HFF-Myc (cell line): ENCODE data around the gene CST3.

Experiments
- DNase-seq: peaks from one replicate; pipeline ENCODE4 v3.0.0-alpha.2; 2011; ENCODE audit warnings: low read depth; ENCODE audit errors: extremely low read depth
- H3K4me3 ChIP-seq: replicated peaks from 2 replicates; pipeline ENCODE4 v1.5.1; 2011; ENCODE audit warnings: low read depth, mild to moderate bottlenecking, control low read depth, low read length
- TF ChIP-seq, protein P1 (sequence below): IDR thresholded peaks from 2 replicates; pipeline ENCODE4 v1.5.1; 2012; ENCODE audit warnings: mild to moderate bottlenecking, low read depth, low read length, control low read depth; ENCODE audit errors: missing control alignments

The CST3 gene

DNA sequence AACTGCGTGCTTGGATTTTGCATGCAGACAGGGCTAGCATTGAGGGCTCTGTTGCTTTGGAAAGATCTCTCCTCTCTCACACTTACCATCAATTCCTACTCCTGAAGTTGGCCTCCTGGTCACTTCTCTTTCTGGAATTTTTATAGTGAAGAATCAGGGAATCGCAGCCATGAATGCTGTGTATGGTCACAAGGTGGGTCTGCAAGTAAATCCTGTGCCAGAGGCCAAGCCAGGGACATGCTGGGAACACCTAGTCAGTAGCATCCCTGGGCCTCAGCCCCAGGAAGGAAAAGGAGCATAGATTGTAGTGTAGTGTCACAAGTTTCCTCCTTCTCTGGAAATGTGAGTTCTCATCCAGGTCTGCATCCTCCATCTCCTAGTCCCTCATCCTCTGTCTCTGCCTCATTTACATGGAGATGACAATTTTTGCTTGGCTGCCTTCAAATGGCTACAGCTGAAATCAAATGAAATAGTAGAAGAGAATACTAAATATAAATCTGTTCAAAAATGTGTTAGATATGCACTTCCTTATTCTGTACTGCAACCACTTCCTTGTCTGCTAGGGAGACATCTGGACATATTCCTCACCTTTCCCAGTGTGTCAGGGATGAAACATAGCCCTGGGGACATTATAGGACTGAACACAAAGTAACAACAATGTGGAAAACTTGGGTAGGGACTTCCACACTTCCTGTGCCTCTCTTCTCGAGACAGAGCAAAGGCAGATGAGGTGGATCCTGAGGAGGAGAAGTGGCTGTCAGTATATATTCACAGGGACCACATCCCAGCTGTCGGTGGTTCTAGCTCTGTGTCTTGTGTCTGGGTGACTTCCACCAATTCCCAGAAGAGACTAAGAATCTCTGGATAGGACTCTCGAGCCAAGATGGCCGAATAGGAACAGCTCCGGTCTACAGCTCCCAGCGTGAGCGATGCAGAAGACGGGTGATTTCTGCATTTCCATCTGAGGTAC lies 49.0 kb downstream of the CST3 start:
- no peak overlapping the region for H3K4me3 ChIP-seq

DNA sequence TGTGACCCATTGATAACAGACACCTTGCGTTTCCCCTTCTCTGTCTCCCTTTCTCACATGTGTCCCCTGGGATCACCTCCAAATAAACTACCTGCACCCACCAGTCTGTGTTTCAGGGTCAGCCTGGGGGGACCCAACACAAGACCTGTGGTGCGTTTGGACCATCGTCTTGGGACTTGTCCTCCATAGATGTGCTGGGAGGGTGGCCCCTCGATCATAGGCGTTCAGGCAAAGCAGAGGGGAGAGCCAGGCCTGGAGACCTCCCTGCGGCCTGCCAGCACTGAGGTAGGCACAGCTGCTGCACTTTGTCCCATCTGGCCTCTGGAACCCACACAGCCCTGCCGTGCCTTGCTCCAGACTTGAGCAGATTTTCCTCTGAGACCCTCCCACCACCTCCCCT lies 50.1 kb downstream of the CST3 start:
- H3K4me3 ChIP-seq, result no peak overlapping the region
- TF ChIP-seq, protein P1, sequence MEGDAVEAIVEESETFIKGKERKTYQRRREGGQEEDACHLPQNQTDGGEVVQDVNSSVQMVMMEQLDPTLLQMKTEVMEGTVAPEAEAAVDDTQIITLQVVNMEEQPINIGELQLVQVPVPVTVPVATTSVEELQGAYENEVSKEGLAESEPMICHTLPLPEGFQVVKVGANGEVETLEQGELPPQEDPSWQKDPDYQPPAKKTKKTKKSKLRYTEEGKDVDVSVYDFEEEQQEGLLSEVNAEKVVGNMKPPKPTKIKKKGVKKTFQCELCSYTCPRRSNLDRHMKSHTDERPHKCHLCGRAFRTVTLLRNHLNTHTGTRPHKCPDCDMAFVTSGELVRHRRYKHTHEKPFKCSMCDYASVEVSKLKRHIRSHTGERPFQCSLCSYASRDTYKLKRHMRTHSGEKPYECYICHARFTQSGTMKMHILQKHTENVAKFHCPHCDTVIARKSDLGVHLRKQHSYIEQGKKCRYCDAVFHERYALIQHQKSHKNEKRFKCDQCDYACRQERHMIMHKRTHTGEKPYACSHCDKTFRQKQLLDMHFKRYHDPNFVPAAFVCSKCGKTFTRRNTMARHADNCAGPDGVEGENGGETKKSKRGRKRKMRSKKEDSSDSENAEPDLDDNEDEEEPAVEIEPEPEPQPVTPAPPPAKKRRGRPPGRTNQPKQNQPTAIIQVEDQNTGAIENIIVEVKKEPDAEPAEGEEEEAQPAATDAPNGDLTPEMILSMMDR, result no peak
- DNase-seq, result no peak

More for the DNA sequence above, 49.0 kb downstream of the CST3 start:
- TF ChIP-seq, protein P1, result no peak
- DNase-seq, result no peak

DNA sequence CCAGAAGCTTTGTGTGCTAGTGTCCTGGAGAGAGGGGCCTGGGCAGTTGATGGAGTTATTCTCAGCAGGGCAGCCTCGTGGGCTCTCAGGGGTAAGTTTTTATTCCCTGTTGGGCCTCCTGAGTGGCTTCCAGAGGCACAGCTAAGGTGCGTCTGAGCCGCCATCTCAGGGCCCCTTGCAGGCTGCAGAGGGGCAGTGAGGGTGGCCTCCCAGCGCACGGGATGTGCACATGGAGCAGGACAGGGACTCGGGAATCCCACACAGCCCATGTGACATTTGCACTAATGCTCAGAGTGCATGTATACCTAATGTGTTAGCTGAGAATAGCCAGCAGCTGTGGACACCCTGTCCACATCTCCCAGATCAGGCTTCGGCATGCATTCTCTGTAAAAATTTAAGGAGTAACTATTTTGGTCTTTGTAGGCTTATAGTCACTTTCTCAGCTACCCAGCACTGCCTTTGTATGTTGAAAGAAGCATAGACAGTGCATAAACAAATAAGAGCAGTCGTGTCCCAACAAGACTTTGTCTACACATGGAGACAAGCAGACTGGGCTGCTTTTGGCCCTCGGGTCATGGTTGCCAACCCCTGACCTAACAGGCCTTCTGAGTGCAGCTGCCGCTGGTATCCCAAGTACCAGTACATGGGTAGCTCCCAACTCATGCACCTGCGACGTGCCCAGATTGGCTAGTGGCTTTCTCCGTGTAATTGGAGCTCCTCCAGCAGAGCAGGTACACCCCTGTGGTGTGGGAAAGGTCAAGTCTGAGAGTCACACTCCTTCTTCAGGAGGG lies 50.8 kb downstream of the CST3 start:
- DNase-seq, result no peak
- no peak overlapping the region for H3K4me3 ChIP-seq
- TF ChIP-seq, protein P1, result no peak

GRCh38 chr20:23585808-23586734 lies 51.7 kb downstream of the CST3 start:
- H3K4me3 ChIP-seq, result no peak overlapping the region
- no peak for DNase-seq
- TF ChIP-seq, protein P1, result no peak

GRCh38 chr20:23585449-23585807 lies 52.3 kb downstream of the CST3 start:
- no peak overlapping the region for H3K4me3 ChIP-seq
- DNase-seq, result no peak

More at GRCh38 chr20:23585449-23585807, 52.3 kb downstream of the CST3 start:
- TF ChIP-seq, protein P1, result no peak
